Stimulated activated CD8-positive, alpha-beta memory T cell treated with anti-CD3 and anti-CD28 coated beads, Interleukin-2, amount 100 ng/mL, for 48 hours (primary cell): ENCODE results near the gene ASB18.
"Not testable (repeated sequence)": the region's sequence is repeated elsewhere in the genome, so short reads cannot be mapped to it uniquely, and the experiment has no call there.

ENCODE experiments used
- DNase-seq, 2 donors: peaks; one replicate each; pipeline ENCODE4 v3.0.0-alpha.2; 2020; ENCODE audit warnings: low read depth in 2 of 2

Gene ASB18, protein sequence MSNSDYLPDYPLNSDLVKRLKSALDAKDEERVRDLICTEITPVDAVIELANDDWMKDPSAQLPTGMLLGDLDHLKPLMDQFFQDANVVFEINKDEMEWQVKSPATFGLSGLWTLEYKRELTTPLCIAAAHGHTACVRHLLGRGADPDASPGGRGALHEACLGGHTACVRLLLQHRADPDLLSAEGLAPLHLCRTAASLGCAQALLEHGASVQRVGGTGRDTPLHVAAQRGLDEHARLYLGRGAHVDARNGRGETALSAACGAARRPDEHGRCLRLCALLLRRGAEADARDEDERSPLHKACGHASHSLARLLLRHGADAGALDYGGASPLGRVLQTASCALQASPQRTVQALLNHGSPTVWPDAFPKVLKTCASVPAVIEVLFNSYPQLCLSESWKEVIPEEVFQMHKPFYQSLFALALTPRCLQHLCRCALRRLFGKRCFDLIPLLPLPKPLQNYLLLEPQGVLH

DNA sequence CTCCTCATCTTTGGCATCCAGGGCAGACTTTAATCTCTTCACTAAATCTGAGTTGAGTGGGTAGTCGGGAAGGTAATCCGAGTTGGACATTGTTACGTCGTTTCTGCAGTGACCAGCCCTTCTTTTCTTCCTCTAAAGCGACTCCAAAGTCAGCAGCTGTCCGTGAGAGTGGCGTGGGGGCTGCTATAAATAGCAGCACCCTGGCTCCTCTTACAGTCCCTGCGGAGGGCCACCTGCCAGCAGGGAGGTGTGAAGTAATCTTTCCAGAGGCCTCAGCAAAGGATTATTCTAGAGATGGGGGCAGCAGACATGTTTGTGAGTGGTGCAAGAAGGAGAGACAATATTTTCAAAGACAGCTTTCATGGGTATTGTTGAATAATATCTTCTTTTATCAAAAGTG is at the start of gene ASB18:
Gene ASB18 (minus strand): TSS at position 151 of the 400 bp plus-strand sequence. CDS start 61 bp downstream, at position 90.
- no peak for DNase-seq

DNA sequence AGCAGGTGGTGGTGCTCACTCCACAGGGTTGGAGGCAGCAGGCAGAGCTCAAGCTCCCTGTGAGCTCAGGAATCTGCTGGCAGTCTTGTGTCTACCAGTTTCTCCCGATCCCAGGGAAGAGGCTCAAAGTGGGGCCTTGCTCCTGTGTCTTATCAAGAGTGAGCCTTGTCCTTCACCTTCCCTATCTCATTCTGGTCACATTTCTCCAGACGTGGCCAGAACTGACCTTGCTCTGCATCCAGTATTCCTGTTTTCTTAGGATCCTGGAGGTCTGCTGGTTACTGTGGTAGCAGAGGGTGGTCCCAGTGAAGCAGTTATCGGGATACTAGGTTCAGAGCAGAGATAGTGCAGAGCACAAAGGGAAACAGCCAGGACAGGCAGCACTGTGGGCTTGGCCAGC is 47.1 kb upstream of the ASB18 start:
- no peak for DNase-seq

DNA sequence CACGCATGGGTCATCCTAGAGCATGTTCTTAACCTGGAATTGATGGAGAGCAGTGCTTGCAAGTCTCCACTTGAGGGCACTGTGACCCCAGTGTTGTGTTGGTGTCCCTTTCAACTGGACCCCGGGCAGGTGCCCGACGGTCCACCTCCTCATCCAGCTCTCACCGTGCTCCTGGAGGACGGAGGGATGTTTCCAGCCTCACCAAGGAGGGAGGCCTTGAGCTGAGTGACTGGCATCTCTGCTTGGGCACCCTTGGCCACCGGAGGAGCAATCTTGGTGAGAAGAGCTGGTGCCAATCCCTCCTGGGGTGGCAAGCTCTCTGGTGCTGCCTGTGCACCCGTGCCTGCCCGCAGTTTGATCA is 45.4 kb upstream of the ASB18 start:
- DNase-seq = no peak

DNA sequence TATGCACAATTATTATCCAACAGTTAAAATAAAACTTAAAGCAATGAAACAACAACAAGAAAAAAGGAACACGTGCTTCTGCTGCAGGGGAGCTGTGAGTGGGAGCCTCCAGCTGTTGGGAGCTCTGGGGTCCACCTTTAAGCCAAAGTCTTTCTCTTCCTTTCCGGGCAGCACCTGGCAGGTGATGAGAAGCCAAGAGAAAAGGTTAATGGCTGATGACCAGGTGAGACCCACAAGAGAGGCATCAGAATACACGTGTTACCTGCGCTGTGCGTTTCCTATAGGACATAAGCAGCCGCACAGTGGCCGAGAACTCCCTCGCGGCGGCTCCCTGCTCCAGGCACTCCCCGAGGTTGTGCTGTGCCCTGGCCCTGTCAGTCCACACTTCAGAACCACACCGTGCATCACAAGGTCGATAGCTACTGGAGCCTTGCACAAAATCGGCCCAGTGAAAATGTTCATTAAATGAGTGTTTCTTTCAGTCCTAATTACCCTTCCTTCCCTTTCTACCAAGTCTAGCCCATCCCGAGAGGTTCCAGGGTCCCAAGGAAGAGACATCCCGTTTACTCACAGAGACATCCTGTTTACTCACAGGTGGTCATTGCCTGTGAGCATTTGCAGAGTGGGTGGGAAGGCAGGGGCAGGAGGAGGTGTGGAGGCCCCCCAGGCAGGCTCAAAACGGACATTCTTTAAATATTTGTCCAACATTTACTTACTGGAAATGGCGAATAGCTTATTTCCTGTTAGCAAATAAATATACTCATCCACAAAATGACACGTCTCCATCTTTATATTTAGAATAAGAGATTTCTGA is 44.9 kb upstream of the ASB18 start:
- no peak for DNase-seq

DNA sequence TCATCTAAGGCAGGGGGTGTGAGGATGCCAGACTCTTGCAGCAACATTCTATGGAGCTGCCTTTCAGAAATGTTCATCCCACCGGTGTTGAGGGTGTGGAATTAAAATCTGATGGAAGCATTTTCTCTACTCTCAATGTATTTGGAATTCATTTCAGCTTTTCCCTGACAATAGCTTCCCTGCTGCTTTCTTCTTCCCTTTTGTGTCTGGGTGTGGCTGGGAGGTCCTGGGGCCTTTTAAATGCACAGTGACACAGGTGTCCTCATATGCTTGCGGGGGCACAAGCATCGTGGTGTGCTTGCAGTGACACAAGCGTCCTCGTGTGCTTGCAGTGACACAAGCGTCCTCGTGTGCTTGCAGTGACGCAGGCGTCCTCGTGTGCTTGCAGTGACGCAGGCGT is 43.4 kb upstream of the ASB18 start:
- DNase-seq = no peak

DNA sequence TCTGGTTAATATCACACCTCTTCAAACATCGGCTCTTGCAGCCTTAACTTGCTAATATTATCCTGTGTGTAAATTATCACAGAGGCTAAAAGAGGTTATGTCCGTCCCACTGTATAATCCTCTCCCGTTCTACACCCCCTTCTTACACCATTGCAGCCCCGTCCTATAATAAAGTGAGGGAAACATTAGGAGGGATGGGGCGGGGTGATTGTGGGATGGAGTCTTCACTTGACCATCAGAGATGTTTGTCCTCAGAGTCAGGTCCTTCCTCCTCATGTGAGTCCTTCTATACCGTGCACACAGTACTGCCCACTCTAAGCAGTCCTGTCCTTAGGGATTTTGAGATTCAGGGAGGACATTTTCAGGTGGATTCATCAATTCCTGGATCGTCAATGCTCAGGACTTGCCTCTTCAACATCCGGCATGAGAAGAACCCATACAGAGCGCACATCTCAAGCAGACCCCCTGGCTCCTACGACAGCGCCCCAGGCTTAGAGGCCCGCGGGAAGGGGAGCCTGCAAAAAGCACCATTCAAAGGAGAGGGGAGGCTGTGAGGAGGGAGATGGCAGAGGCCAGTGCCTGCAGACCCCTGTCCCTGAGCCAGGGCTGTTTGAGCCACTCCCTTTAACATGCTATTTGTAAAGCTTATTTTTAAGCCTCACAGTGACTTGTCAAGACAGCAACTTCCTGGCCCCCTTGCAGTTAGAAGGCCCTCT is 42.8 kb upstream of the ASB18 start:
- no peak for DNase-seq

DNA sequence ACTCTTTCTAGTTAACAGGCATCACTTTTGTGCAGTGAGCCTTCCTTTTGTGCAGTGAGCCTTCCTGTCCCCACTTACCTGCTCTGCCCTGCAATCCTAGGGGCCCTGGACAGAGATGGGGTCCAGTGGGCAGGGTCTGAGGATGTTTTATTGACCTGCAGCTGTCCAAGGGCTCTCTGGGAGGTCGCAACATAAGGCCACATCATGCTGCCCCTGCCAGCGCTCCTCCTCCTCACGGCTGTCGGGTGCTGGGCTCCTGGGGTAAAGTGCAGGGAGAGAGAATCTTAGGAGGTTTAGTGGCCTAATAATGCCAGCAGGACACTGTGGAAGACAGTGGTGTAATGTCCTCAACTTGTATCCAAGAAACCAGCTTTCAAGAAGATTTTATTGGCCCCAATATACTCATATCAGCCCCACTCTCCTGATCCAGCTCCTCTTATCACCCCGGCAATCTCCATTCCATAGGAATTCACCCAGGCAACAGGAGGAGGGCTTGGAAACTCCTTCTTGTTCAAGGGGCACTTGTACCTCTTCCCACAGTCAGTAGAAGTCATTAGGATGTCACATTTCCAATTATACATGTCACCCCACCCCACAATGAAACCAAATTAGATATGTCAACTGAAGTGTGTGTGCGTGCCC is 41.9 kb upstream of the ASB18 start:
- no peak for DNase-seq

DNA sequence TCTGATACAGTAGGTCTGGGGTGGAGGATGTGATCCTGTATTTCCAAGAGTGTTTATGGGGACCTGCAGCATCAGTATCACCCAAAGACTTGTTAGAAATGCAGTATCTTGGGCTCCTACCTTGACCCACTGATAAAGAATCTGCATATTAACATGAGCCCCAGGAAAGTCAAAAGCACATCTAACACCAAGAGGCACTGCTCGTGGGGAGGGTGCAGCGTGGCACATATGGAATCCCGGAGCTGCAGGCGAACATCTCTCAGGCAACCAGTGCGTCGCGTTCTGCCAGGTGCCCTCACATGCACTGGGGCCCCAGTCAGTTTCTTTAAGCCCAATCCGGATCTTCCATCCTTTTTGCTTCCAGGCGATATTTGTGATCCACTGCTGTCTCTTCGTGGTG is 41.3 kb upstream of the ASB18 start:
- no peak for DNase-seq

DNA sequence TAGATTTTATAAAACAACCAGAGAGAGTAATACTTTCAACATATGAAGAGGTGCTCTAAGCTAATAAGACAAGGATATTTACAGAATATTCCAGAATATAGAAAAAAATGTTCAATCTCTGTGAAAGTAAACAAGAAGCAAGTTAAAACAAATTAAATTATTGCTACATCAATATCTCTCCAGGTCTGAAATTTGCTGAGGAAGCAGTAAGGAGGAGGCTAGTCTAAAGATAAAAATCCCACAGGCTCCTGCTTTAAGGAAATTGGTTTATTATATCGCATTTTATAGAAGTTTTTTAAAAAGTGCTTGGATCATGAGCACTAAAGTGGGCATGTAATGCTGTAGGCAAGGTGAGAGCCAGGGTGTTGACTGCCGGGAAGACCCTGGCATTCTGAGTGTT is 39.7 kb upstream of the ASB18 start:
- no peak for DNase-seq

DNA sequence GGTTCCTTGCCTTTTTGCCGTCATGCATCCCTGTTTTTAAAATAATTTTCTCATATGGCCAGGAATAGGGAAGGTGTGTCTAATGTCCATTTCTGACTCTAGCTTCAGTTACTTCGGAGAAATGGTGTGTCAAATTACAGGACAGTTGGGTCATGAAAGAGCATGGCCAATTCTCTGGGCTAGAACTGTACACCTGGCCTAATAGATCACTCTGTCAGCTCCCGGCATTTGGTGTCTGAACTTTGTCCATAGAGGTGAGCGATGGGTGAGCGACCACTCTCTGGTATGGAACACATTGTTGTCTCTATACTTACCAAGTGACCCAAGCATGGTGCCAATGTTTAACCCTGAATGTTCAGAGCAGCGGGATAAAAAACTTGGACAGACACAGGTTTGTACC is 38.3 kb upstream of the ASB18 start:
- no peak for DNase-seq

DNA sequence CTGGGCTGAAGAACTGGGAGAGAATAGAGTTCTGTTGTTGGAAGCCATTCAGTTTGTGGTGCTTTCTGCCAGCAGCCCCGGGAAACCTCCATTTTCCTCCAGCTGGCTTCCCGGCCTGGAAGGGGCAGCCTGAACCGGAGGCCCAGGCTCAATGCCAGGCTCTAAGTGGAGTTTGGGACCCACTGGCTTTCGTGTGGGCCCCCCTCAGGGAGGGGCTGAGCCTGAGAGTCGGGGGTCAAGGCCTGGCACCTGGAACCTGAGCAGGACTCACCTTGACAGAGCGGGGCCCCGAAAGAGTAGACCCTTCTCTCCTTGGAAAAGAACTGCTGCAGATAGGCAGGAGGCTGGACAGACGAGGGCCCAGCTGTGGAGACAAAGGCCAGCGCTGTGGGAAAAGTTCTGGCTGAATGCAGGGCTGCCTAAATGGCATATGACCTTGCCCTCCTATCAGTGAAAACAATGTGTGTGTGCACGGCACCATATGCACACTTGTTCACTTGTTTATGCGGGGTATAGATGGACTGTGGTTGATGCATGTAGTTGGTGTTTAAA is 34.8 kb upstream of the ASB18 start:
- no peak for DNase-seq

DNA sequence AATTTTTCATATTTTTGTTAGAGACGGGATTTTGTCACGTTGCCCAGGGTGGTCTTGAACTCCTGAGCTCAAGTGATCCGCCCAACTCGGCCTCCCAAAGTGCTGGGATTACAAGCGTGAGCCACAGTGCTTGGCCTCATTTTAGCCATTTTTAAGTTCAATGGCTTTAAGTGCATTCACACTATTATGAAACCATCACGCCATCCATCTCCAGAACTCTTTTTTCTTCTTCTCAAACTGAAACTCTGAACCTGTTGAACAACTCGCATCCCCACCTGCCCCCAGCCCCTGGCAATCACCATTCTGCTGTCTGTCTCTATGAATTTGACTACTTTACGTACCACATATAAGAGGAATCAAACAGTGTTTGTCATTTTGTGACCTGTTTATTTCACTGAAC is 31.3 kb upstream of the ASB18 start:
- no peak for DNase-seq

DNA sequence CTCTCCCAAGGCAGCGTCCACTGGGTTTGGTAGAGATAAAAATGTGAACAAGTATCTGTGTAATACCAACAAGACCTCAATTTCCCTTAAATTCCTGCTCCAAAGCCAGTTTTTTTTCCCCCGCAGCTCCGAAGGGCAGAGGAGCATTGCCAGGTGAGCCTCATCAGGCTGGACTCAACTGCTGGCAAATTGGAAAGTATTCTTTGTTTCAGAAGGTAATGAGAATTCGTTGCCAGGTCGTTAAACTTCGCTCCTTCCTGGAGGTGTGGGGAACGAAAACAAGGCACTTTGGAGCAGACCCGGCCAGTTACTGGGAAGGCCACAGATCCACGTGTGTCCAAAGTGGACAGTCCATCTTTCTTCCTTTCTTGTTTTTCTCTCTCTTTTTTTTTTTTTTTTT is 30.4 kb upstream of the ASB18 start:
- DNase-seq = no peak

DNA sequence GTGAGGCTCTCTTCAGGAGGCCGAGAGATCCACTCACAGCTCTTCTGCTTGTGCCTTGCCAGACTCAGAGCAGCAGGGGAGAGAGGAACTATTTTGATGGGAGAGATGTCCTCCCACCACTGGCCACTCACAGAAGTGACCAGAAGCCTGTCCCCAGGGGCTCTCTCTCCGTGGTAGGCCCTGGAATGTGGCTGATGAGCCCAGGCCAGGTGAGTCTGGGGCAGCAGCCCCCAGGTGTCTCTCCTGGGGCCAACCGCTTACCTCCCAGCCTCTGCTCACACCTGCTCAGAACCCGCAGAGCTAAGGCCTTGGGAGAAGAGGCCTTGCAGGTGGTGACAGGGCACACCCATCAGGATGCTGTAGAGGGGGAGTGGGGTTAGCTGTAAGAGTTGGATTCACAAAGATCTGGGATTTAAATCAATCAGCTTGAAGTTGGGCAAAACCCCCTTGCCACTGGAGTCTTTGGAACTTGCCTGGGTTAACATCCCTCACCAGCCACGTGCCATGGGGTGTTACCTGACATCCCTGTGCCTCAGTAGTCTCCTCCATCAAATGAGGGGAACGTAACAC is 29.1 kb upstream of the ASB18 start:
- DNase-seq = no peak

DNA sequence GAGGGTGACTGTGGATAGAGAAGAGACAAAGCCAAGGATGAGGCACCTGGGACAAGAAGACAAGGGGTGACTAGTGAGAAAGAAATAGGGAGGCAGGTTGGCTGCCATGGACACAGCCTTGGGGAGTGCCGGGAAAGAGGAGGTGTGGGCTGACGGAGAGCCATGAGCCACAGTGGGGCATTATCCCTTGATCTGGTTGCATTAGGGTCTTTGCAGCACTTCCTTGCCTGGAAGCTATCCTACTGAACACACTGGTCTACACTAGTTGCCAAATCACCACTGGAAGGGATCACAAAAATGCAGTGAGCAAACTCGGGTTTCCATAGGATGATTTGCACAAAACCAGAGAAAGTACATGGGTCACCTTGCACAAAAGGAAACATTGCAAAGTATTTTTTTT is 27.7 kb upstream of the ASB18 start:
- DNase-seq = no peak

DNA sequence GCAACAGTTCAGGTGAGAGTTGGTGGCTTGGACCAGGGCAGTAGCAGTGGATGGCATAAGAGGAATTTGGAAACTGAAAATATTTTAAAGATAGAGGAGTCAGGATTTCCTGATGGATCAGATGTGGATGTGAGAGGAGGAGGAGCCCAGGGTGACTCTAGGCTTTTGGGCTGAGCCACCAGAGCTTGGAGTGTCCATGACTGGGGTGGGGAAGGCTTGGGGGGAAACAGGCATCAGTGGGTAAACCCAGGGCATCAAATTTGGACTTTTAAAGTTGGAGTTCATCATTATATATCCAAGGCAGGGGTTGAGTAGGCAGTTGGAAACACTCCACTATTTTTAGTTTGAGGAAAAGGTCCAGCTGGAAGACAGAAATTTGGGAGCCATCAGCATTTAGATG is 27.3 kb upstream of the ASB18 start:
- no peak for DNase-seq

DNA sequence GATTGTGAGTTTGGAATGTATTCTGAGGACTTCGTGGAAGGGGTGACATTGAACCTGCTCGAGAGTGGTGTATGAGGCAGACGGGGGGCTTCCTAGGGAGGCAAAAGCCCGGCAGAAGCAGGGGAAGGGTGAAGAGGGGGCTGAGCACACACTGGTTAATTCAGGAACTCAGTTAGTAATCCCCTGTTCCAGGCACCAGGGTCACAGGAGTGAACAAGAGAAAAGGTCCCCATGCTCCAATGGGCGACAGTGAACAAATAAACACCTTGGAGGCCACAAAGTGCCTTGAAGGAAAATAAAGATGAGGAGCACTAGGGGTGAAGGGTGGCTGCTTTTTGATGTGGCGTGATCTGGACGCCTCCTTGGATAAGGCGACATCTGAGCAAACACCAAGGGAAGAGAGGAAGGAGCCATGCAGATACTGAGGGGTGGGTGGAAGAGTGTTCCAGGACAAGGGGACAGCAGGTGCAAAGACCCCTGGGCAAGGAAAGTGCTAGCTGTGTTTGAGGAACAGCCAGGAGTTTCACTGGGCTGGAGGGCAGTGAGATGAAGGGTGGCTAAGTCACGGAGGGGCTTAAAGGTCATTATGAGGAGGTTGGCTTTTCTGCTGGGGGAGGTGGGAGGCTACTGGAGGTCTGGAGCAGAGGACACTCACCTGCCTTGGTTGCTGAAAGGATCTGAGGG is 26.7 kb upstream of the ASB18 start:
- DNase-seq = no peak

DNA sequence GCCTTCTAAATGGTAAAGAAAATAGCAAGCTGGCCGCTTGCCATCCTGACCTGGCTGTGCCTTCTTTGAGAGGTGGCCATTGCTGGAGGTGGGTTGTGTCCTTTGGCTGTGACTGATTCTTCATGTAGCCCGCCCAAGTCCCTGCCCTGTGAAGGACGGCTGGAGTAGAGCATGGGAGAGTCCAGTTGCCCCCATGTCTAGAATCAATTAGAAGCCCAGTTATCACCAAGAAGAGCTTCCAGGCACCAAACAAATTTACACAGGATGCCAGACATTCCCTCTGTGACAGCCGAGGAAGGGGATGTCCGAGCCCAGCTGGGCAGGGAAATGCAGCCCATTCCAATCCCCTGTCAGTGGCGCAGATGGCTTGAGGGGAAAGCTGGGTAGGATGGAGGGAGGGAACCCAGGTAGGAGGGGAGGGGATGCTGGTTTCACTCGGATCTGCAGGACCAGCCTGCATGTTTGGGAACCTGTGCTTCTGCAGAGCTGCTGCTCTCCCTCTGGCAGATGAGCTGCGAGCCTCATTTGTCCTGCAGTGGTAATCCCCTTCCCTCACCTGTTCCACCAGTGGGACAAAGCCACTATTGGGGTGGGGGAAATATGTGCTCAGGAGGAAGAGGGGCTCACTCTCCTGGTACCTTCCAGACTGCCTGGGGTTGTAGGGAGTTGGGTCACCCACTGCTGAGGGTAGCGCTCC is 25.7 kb upstream of the ASB18 start:
- no peak for DNase-seq

DNA sequence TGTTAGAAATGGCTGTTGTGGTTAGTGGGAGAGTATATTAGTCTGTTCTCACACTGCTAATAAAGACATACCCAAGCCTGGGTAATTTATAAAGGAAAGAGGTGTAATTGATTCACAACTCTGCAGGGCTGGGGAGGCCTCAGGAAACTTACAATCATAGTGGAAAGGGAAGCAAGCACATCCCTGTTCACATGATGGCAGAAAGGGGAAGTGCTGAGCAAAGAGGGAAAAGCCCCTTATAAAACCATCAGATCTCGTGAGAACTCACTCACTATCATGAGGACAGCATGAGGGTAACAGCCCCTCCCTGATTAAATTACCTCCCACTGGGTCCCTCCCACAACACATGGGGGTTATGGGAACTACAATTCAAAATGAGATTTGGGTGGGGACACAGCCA is 24.2 kb upstream of the ASB18 start:
- not testable (repeated sequence) for DNase-seq

DNA sequence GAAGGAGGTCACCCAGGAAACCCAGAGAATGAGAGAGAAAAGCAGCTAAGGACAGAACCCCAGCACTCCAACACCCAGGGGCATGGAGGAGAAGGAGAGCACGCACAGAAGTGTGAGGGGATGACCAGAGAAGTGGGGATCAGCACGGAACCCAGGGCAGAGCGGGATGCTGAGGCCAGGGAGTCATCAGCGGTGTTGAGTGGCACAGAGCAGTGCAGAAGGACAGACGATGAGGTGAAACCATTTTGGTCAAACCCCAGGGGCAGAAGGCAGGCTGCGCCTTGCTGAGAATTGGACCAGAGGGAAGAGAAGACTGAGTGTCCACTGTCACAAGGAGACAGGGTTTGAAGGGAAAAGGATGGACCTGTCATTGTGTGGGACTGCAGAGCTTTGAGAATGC is 23.4 kb upstream of the ASB18 start:
- DNase-seq = no peak
